ENCODE measurements around the gene DNTT.

- TF ChIP-seq EZH2phosphoT487 (IDR thresholded peaks at IDR 0.05; ENCODE audit: insufficient read depth, low read depth) (no peak), EZH2 (IDR thresholded peaks at IDR 0.05; ENCODE audit: insufficient read depth, poor library complexity, severe bottlenecking) (no peak)
Observed at GRCh38 chr10:96259150-96259549, 45.1 kb upstream of the DNTT start.

All from GM23248 (cell line).